ENCODE measurements around the gene RPP25L. TPM values are rescaled to one million over a fixed set of nuclear protein-coding genes. Genes with fewer than 3 reads are reported as not detected.

Gene RPP25L
- total RNA-seq, 3 donors from 2014 or later = 28.5 to 37.9 (median 36.4) TPM

Other genes with a start within 250 kb of the RPP25L start
- gene MYORG, start 235.2 kb downstream of the RPP25L start, total RNA-seq = 10 to 100 TPM in 1 of 3 donors, 1 to 10 TPM in 2; 2.9 to 11.5 (median 6.4) TPM
- 1 to 10 TPM; 8.2 to 9.2 (median 9.0) TPM for gene FAM219A, start 153.5 kb downstream of the RPP25L start, total RNA-seq
- 1 to 10 TPM in 2 of 3 donors, not detected in 1; 1.6 to 3.2 TPM for gene DNAI1, start 153.3 kb downstream of the RPP25L start, total RNA-seq
- 1 to 10 TPM in 2 of 3 donors, under 1 TPM in 1; 0.33 to 5.4 (median 1.8) TPM for gene ENHO, start 89.1 kb downstream of the RPP25L start, total RNA-seq
- 100 to 1,000 TPM in 1 of 3 donors, 10 to 100 TPM in 2; 11.3 to 103 (median 15.4) TPM for gene CNTFR, start 22.4 kb downstream of the RPP25L start, total RNA-seq
- 100 to 1,000 TPM in 2 of 3 donors, 10 to 100 TPM in 1; 84.0 to 114 (median 113) TPM for gene DCTN3, start 8.4 kb upstream of the RPP25L start, total RNA-seq
- gene ARID3C, start 17.0 kb upstream of the RPP25L start, total RNA-seq = under 1 TPM in 1 of 3 donors, not detected in 2; 0.29 TPM
- 10 to 100 TPM; 62.6 to 84.8 (median 70.8) TPM for gene SIGMAR1, start 25.7 kb upstream of the RPP25L start, total RNA-seq
- 10 to 100 TPM; 26.1 to 37.0 (median 36.7) TPM for gene GALT, start 34.6 kb upstream of the RPP25L start, total RNA-seq
- gene IL11RA, start 40.1 kb upstream of the RPP25L start, total RNA-seq = 10 to 100 TPM; 20.3 to 45.5 (median 42.1) TPM
- not detected for gene CCL27, start 50.6 kb upstream of the RPP25L start, total RNA-seq
- gene CCL19, start 79.2 kb upstream of the RPP25L start, total RNA-seq = 1 to 10 TPM in 2 of 3 donors, under 1 TPM in 1; 0.88 to 5.6 (median 1.3) TPM
- gene CCL21, start 98.0 kb upstream of the RPP25L start, total RNA-seq = 10 to 100 TPM in 2 of 3 donors, 1 to 10 TPM in 1; 5.9 to 84.9 (median 12.0) TPM

Measured in breast epithelium (tissue), 3 donors.